CD4-positive, alpha-beta T cell treated with Interleukin-15 for 4 hours (primary cell): Measurements from ENCODE around the gene LUZP2.

Experiments
- DNase-seq: peaks from one replicate; pipeline ENCODE4 v3.0.0-alpha.2; 2020; ENCODE audit warnings: low spot score

The LUZP2 gene

GRCh38 chr11:24496736-24497725 is at the start of gene LUZP2:
LUZP2 (plus strand) TSS chr11:24497053.
- no peak for DNase-seq

GRCh38 chr11:24453129-24453718 is 43.6 kb upstream of the LUZP2 start:
- DNase-seq: no peak

GRCh38 chr11:24457985-24458384 is 38.9 kb upstream of the LUZP2 start:
- no peak for DNase-seq

GRCh38 chr11:24470431-24470830 is 26.4 kb upstream of the LUZP2 start:
- DNase-seq: no peak

GRCh38 chr11:24471084-24471483 is 25.8 kb upstream of the LUZP2 start:
- DNase-seq: no peak

GRCh38 chr11:24478718-24479117 is 18.1 kb upstream of the LUZP2 start:
- DNase-seq: no peak

GRCh38 chr11:24489477-24489876 is 7.4 kb upstream of the LUZP2 start:
- DNase-seq: no peak

GRCh38 chr11:24496386-24496735 is 492 bp upstream of the LUZP2 start:
- DNase-seq: no peak

GRCh38 chr11:24497831-24498230 is 978 bp downstream of the LUZP2 start:
- DNase-seq: no peak

- no peak for DNase-seq
Measured at GRCh38 chr11:24502425-24502824, 5.6 kb downstream of the LUZP2 start.

- no peak for DNase-seq
Measured at GRCh38 chr11:24509114-24509513, 12.3 kb downstream of the LUZP2 start.

GRCh38 chr11:24511511-24511910 is 14.7 kb downstream of the LUZP2 start:
- no peak for DNase-seq

GRCh38 chr11:24513479-24514218 is 16.8 kb downstream of the LUZP2 start:
- no peak for DNase-seq

GRCh38 chr11:24514219-24514594 is 17.4 kb downstream of the LUZP2 start:
- no peak for DNase-seq

GRCh38 chr11:24515632-24516031 is 18.8 kb downstream of the LUZP2 start:
- no peak for DNase-seq

GRCh38 chr11:24516638-24517037 is 19.8 kb downstream of the LUZP2 start:
- no peak for DNase-seq

GRCh38 chr11:24521601-24522000 is 24.7 kb downstream of the LUZP2 start:
- no peak for DNase-seq

- DNase-seq: no peak
Measured at GRCh38 chr11:24524156-24524555, 27.3 kb downstream of the LUZP2 start.

GRCh38 chr11:24531528-24531927 is 34.7 kb downstream of the LUZP2 start:
- DNase-seq: no peak

GRCh38 chr11:24543771-24544170 is 46.9 kb downstream of the LUZP2 start:
- DNase-seq: no peak

- no peak for DNase-seq
Measured at GRCh38 chr11:24556693-24557092, 59.8 kb downstream of the LUZP2 start.

GRCh38 chr11:24559315-24559714 is 62.5 kb downstream of the LUZP2 start:
- DNase-seq: no peak

- no peak for DNase-seq
Measured at GRCh38 chr11:24560324-24560723, 63.5 kb downstream of the LUZP2 start.
